Endothelial cell of umbilical vein (primary cell): ENCODE measurements around the gene MAPT.

Source experiments
- EZH2 ChIP-seq: IDR thresholded peaks from 2 replicates; pipeline ENCODE4 v1.6.1; 2012; ENCODE audit warnings: borderline replicate concordance, low read depth, mild to moderate bottlenecking, moderate library complexity, low read length, inconsistent platforms; ENCODE audit not compliant: severe bottlenecking
- FOS ChIP-seq: IDR thresholded peaks from 2 replicates; pipeline ENCODE4 v1.6.1; 2011; ENCODE audit warnings: mild to moderate bottlenecking, low read length, moderate library complexity, borderline replicate concordance; ENCODE audit not compliant: insufficient read depth
- GATA2 ChIP-seq: IDR thresholded peaks from 2 replicates; pipeline ENCODE4 v1.7.0; 2011; ENCODE audit warnings: low read depth, mild to moderate bottlenecking, moderate library complexity, mixed read lengths, low read length; ENCODE audit not compliant: insufficient read length, insufficient read depth
- JUN ChIP-seq: IDR thresholded peaks from 2 replicates; pipeline ENCODE4 v1.6.1; 2011; ENCODE audit warnings: borderline replicate concordance, low read depth; ENCODE audit not compliant: insufficient read length, insufficient read depth
- MYC ChIP-seq: IDR thresholded peaks from one replicate; pipeline ENCODE4 v1.6.1; 2011; ENCODE audit warnings: mild to moderate bottlenecking, low read depth, low read length
- POLR2A ChIP-seq: IDR thresholded peaks from 2 replicates; pipeline ENCODE4 v1.6.1; 2012; ENCODE audit warnings: low read depth, mild to moderate bottlenecking, control low read depth, low read length
- POLR2AphosphoS5 ChIP-seq: IDR thresholded peaks from 2 replicates; pipeline ENCODE4 v1.6.1; 2012; ENCODE audit warnings: low read depth, mild to moderate bottlenecking, control low read depth, low read length, moderate library complexity; ENCODE audit not compliant: insufficient read depth
- TF ChIP-seq, protein P1 (sequence below), 2 donors: IDR thresholded peaks; 1 replicate in 1 of 2; 2 replicates in 1 of 2; pipeline ENCODE4 v1.5.1; 2011; ENCODE audit warnings: low read length in 2 of 2, mild to moderate bottlenecking in 2 of 2, moderate library complexity in 2 of 2, control low read depth in 1 of 2, inconsistent platforms in 1 of 2, low read depth in 1 of 2; ENCODE audit not compliant: insufficient read depth in 1 of 2; ENCODE audit errors: extremely low read depth in 1 of 2
- TF ChIP-seq, protein P2 (sequence below): IDR thresholded peaks from 2 replicates; pipeline ENCODE4 v1.6.1; 2011; ENCODE audit not compliant: insufficient read depth, insufficient read length

DNA sequence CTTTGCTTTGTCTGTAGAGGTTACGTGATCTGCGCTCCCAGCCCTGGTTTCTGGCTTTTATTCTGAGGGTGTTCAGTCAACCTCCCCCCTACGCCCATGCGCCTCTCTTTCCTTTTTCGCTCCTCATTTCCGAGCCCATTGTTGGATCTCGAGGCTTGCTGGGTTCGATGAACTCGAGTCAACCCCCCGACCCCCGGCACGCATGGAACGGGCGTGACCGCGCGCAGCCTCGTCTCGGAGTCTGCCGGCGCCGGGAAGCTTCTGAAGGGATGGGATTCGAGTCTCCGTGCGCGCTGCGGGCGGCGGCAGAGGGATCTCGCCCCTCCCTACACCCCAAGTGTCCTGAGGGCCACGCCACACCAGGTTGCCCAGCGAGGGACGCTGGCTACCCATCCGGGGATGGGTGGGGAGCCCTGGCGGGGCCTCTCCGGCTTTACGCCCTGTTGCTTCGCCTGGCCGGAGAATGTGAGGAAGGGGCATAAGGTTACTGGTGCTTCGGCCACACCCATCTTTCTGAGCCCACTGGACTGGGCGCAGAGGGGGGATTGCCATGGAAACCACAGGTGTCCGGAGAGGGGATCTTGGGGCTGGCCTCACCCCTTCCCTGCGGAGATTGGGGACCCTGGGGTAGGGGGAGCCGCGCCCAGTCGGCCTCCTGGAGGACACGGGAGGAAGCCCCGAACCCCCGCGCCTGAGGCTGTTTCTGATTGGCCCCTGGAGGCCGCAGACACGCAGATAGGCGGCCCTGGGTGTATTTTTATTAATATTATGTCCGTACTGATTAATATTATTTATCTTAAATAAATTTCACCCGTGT lies 1.8 kb downstream of the MAPT start:
- TF ChIP-seq, protein P1, sequence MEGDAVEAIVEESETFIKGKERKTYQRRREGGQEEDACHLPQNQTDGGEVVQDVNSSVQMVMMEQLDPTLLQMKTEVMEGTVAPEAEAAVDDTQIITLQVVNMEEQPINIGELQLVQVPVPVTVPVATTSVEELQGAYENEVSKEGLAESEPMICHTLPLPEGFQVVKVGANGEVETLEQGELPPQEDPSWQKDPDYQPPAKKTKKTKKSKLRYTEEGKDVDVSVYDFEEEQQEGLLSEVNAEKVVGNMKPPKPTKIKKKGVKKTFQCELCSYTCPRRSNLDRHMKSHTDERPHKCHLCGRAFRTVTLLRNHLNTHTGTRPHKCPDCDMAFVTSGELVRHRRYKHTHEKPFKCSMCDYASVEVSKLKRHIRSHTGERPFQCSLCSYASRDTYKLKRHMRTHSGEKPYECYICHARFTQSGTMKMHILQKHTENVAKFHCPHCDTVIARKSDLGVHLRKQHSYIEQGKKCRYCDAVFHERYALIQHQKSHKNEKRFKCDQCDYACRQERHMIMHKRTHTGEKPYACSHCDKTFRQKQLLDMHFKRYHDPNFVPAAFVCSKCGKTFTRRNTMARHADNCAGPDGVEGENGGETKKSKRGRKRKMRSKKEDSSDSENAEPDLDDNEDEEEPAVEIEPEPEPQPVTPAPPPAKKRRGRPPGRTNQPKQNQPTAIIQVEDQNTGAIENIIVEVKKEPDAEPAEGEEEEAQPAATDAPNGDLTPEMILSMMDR (IDR thresholded peaks at IDR 0.05; ENCODE audit: extremely low read depth in 1 of 2, insufficient read depth in 1 of 2, low read depth in 1 of 2, low read length in 2 of 2): no peak
- TF ChIP-seq POLR2A (no peak), EZH2 (peak; percentile 22), POLR2AphosphoS5 (no peak), MYC (no peak), JUN (no peak), FOS (no peak), GATA2 (no peak)
- TF ChIP-seq, protein P2, sequence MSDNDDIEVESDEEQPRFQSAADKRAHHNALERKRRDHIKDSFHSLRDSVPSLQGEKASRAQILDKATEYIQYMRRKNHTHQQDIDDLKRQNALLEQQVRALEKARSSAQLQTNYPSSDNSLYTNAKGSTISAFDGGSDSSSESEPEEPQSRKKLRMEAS: no peak
